Liver (tissue), 9 donors: ENCODE data around the gene C10orf143. TPM values are rescaled to one million over a fixed set of nuclear protein-coding genes. Genes with fewer than 3 reads are reported as not detected.

ENCODE experiments used
- DNase-seq: peaks from one replicate; pipeline ENCODE4 v3.0.0-alpha.2; 2017; ENCODE audit warnings: low spot score
- H3K27ac ChIP-seq, 2 donors: one replicate each; pipeline ENCODE4 v1.7.0; 2013; ENCODE audit warnings: inconsistent platforms in 2 of 2, low read length in 2 of 2, control low read depth in 1 of 2, low read depth in 1 of 2, mild to moderate bottlenecking in 1 of 2
- H3K27me3 ChIP-seq, 4 donors: one replicate each; pipeline versions ENCODE4 v1.6.1 to v1.7.0; 2013; ENCODE audit warnings: low read length in 3 of 4, inconsistent platforms in 1 of 4, mild to moderate bottlenecking in 1 of 4, moderate library complexity in 1 of 4; ENCODE audit not compliant: control insufficient read depth in 4 of 4, insufficient read depth in 4 of 4
- H3K36me3 ChIP-seq, 4 donors: one replicate each; pipeline versions ENCODE4 v1.6.1 to v1.7.0; 2013; ENCODE audit warnings: low read length in 3 of 4, mild to moderate bottlenecking in 3 of 4, low read depth in 1 of 4, moderate library complexity in 1 of 4; ENCODE audit not compliant: control insufficient read depth in 4 of 4, insufficient read depth in 3 of 4
- H3K4me1 ChIP-seq, 4 donors: one replicate each; pipeline versions ENCODE4 v1.6.1 to v1.7.0; 2013; ENCODE audit warnings: low read length in 3 of 4, mild to moderate bottlenecking in 3 of 4, moderate library complexity in 1 of 4; ENCODE audit not compliant: control insufficient read depth in 4 of 4, insufficient read depth in 4 of 4
- H3K4me3 ChIP-seq, 3 donors: one replicate each; pipeline versions ENCODE4 v1.6.1 to v1.7.0; 2013; ENCODE audit warnings: low read length in 3 of 3, control low read depth in 1 of 3, low read depth in 1 of 3, mild to moderate bottlenecking in 1 of 3
- H3K9ac ChIP-seq, 2 donors: one replicate each; pipeline ENCODE4 v1.7.0; 2013; ENCODE audit warnings: low read length in 2 of 2, mild to moderate bottlenecking in 2 of 2, moderate library complexity in 2 of 2, control low read depth in 1 of 2, low read depth in 1 of 2
- H3K9me3 ChIP-seq, 4 donors: one replicate each; pipeline versions ENCODE4 v1.6.1 to v1.7.0; 2013; ENCODE audit warnings: low read length in 3 of 4; ENCODE audit not compliant: control insufficient read depth in 4 of 4
- EGR1 ChIP-seq, 2 donors: IDR thresholded peaks; 2 replicates each; pipeline ENCODE4 v1.6.1; 2016 to 2018; ENCODE audit warnings: antibody characterized with exemption in 2 of 2, low read depth in 2 of 2
- FOXA1 ChIP-seq: IDR thresholded peaks from 2 replicates; pipeline ENCODE4 v1.6.1; 2016; ENCODE audit warnings: antibody characterized with exemption
- FOXA2 ChIP-seq: IDR thresholded peaks from 2 replicates; pipeline ENCODE4 v1.6.1; 2016; ENCODE audit warnings: antibody characterized with exemption
- GABPA ChIP-seq, 2 donors: IDR thresholded peaks in 1 of 2; conservative IDR thresholded peaks in 1 of 2; 2 replicates each; pipeline ENCODE4 v1.6.1; 2016; ENCODE audit warnings: antibody characterized with exemption in 2 of 2, mild to moderate bottlenecking in 1 of 2, moderate library complexity in 1 of 2
- HNF4A ChIP-seq, 2 donors: conservative IDR thresholded peaks; 2 replicates each; pipeline ENCODE4 v1.6.1; 2016; ENCODE audit warnings: antibody characterized with exemption in 2 of 2, mild to moderate bottlenecking in 2 of 2
- HNF4G ChIP-seq: IDR thresholded peaks from 2 replicates; pipeline ENCODE4 v1.6.1; 2016; ENCODE audit warnings: antibody characterized with exemption
- JUND ChIP-seq, 2 donors: IDR thresholded peaks; 2 replicates each; pipeline ENCODE4 v1.6.1; 2016; ENCODE audit warnings: antibody characterized with exemption in 2 of 2
- MAX ChIP-seq: IDR thresholded peaks from 2 replicates; pipeline ENCODE4 v1.6.1; 2016; ENCODE audit warnings: antibody characterized with exemption
- NR2F2 ChIP-seq: IDR thresholded peaks from 2 replicates; pipeline ENCODE4 v1.6.1; 2016; ENCODE audit warnings: antibody characterized with exemption
- RAD21 ChIP-seq, 2 donors: IDR thresholded peaks; 2 replicates each; pipeline ENCODE4 v1.6.1; 2016; ENCODE audit warnings: antibody characterized with exemption in 2 of 2, mild to moderate bottlenecking in 2 of 2
- RXRA ChIP-seq, 2 donors: IDR thresholded peaks; 2 replicates each; pipeline ENCODE4 v1.6.1; 2017 to 2018; ENCODE audit warnings: antibody characterized with exemption in 2 of 2, mild to moderate bottlenecking in 1 of 2
- SP1 ChIP-seq: IDR thresholded peaks from 2 replicates; pipeline ENCODE4 v1.6.1; 2018; ENCODE audit warnings: antibody characterized with exemption, mild to moderate bottlenecking
- TAF1 ChIP-seq: conservative IDR thresholded peaks from 2 replicates; pipeline ENCODE4 v1.6.1; 2016; ENCODE audit warnings: antibody characterized with exemption, mild to moderate bottlenecking
- YY1 ChIP-seq: IDR thresholded peaks from 2 replicates; pipeline ENCODE4 v1.6.1; 2016; ENCODE audit warnings: antibody characterized with exemption, mild to moderate bottlenecking
- WGBS: extraction: QIAGEN DNeasy Blood & Tissue Kit; methylation state at CpG from one replicate; pipeline ENCODE4 v1.1.7; 2013; 5-methylcytosine and 5-hydroxymethylcytosine counted together
- polyA plus RNA-seq, 2 donors: library from polyadenylated mRNA; stranded (reverse) in 1 of 2; unstranded in 1 of 2; fragments of 200-250 nt in 1 of 2; fragments of >200 nt in 1 of 2; fragmentation: Nextera tagmentation in 1 of 2; extraction: Ambion mirVana in 1 of 2; gene quantifications; one replicate each; pipeline versions ENCODE4 v1.2.1 to v1.2.3, GENCODE V29; 2013 to 2015
- total RNA-seq, 2 donors: library from RNA; depleted of rRNA; stranded (reverse); fragments of >200 nt; gene quantifications; one replicate each; pipeline ENCODE4 v1.2.3, GENCODE V29; 2014
- TF ChIP-seq, protein P1 (sequence below): IDR thresholded peaks from 2 replicates; pipeline ENCODE4 v1.6.1; 2016; ENCODE audit warnings: antibody characterized with exemption
- TF ChIP-seq, protein P2 (sequence below): fragments of 150-350 bp; IDR thresholded peaks from 2 replicates; pipeline ENCODE4 v1.5.1; 2017; ENCODE audit warnings: improper control_type of control experiment, low read depth, low read length; ENCODE audit not compliant: missing input control
- TF ChIP-seq, protein P3 (sequence below): IDR thresholded peaks from 2 replicates; pipeline ENCODE4 v1.6.1; 2016; ENCODE audit warnings: antibody characterized with exemption, mild to moderate bottlenecking
- TF ChIP-seq, protein P4 (sequence below): IDR thresholded peaks from 2 replicates; pipeline ENCODE4 v1.6.1; 2016; ENCODE audit warnings: antibody characterized with exemption
- donor health status: healthy.
- donor health status: healthy.
- donor health status: healthy.
- donor health status: healthy.
- donor health status: healthy.

C10orf143 gene
- total and polyA plus RNA-seq, 4 donors, result 0.14 to 2.7 (median 1.2) TPM

DNA sequence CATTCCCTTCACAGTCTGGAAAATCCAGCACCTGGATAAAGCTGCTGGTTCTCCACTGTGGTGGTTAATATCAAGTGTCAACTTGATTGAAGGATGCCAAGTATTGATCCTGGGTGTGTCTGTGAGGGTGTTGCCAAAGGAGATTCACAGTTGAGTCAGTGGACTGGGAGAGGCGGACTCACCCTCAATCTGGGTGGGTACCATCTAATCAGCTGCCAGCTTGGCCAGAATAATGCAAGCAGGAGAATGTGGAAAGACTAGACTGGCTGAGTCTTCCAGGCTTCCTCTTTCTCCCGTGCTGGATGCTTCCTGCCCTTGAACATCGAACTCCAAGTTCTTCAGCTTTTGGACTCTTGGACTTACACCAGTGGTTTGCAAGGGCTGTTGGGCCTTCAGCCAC is 48.4 kb downstream of the C10orf143 start:
- H3K9ac ChIP-seq, result no peak overlapping the region
- no peak for DNase-seq
- WGBS, result 92% methylated on average over 3 of the region's 3 CpGs
- H3K9me3 ChIP-seq, result no peaks in the 10 kb centered on the region
- TF ChIP-seq FOXA2, result no peak
- no peak for TF ChIP-seq NR2F2
- no peak for TF ChIP-seq FOXA1
- no peak for TF ChIP-seq RAD21 (IDR thresholded peaks at IDR 0.05)
- no peak for TF ChIP-seq GABPA (IDR thresholded peaks at IDR 0.05 in 1 of 2, conservative IDR thresholded peaks at IDR 0.05 in 1 of 2)
- TF ChIP-seq, protein P1, sequence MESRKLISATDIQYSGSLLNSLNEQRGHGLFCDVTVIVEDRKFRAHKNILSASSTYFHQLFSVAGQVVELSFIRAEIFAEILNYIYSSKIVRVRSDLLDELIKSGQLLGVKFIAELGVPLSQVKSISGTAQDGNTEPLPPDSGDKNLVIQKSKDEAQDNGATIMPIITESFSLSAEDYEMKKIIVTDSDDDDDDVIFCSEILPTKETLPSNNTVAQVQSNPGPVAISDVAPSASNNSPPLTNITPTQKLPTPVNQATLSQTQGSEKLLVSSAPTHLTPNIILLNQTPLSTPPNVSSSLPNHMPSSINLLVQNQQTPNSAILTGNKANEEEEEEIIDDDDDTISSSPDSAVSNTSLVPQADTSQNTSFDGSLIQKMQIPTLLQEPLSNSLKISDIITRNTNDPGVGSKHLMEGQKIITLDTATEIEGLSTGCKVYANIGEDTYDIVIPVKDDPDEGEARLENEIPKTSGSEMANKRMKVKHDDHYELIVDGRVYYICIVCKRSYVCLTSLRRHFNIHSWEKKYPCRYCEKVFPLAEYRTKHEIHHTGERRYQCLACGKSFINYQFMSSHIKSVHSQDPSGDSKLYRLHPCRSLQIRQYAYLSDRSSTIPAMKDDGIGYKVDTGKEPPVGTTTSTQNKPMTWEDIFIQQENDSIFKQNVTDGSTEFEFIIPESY, result no peak
- no peak for TF ChIP-seq YY1
- no peak for TF ChIP-seq TAF1
- no peak for TF ChIP-seq MAX
- no peak for TF ChIP-seq RXRA (IDR thresholded peaks at IDR 0.05)
- TF ChIP-seq JUND (IDR thresholded peaks at IDR 0.05), result no peak
- TF ChIP-seq EGR1 (IDR thresholded peaks at IDR 0.05; ENCODE audit: low read depth in 2 of 2), result no peak
- TF ChIP-seq HNF4G, result no peak
- TF ChIP-seq, protein P2, sequence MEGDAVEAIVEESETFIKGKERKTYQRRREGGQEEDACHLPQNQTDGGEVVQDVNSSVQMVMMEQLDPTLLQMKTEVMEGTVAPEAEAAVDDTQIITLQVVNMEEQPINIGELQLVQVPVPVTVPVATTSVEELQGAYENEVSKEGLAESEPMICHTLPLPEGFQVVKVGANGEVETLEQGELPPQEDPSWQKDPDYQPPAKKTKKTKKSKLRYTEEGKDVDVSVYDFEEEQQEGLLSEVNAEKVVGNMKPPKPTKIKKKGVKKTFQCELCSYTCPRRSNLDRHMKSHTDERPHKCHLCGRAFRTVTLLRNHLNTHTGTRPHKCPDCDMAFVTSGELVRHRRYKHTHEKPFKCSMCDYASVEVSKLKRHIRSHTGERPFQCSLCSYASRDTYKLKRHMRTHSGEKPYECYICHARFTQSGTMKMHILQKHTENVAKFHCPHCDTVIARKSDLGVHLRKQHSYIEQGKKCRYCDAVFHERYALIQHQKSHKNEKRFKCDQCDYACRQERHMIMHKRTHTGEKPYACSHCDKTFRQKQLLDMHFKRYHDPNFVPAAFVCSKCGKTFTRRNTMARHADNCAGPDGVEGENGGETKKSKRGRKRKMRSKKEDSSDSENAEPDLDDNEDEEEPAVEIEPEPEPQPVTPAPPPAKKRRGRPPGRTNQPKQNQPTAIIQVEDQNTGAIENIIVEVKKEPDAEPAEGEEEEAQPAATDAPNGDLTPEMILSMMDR, result no peak
- TF ChIP-seq HNF4A (conservative IDR thresholded peaks at IDR 0.05), result no peak
- no peak for TF ChIP-seq SP1
- H3K36me3 ChIP-seq, result no peaks in the 10 kb centered on the region
- H3K4me3 ChIP-seq, result no peak overlapping the region
- H3K27me3 ChIP-seq, result no peaks in the 10 kb centered on the region
- H3K27ac ChIP-seq, result no peak overlapping the region
- H3K4me1 ChIP-seq, result no peaks in the 10 kb centered on the region

- H3K4me1 ChIP-seq, result no peaks in the 10 kb centered on the region
- whole genome bisulfite sequencing, result 89% methylated on average over 6 of the region's 6 CpGs
- H3K4me3 ChIP-seq, result no peak overlapping the region
- TF ChIP-seq FOXA1 (no peak), GABPA (IDR thresholded peaks at IDR 0.05 in 1 of 2, conservative IDR thresholded peaks at IDR 0.05 in 1 of 2) (no peak), TAF1 (no peak), HNF4A (conservative IDR thresholded peaks at IDR 0.05) (no peak), EGR1 (IDR thresholded peaks at IDR 0.05; ENCODE audit: low read depth in 2 of 2) (no peak), MAX (no peak), YY1 (no peak), RAD21 (IDR thresholded peaks at IDR 0.05) (no peak), SP1 (no peak), JUND (IDR thresholded peaks at IDR 0.05) (no peak), HNF4G (no peak), NR2F2 (no peak), FOXA2 (no peak), RXRA (IDR thresholded peaks at IDR 0.05) (no peak)
- TF ChIP-seq, protein P3, sequence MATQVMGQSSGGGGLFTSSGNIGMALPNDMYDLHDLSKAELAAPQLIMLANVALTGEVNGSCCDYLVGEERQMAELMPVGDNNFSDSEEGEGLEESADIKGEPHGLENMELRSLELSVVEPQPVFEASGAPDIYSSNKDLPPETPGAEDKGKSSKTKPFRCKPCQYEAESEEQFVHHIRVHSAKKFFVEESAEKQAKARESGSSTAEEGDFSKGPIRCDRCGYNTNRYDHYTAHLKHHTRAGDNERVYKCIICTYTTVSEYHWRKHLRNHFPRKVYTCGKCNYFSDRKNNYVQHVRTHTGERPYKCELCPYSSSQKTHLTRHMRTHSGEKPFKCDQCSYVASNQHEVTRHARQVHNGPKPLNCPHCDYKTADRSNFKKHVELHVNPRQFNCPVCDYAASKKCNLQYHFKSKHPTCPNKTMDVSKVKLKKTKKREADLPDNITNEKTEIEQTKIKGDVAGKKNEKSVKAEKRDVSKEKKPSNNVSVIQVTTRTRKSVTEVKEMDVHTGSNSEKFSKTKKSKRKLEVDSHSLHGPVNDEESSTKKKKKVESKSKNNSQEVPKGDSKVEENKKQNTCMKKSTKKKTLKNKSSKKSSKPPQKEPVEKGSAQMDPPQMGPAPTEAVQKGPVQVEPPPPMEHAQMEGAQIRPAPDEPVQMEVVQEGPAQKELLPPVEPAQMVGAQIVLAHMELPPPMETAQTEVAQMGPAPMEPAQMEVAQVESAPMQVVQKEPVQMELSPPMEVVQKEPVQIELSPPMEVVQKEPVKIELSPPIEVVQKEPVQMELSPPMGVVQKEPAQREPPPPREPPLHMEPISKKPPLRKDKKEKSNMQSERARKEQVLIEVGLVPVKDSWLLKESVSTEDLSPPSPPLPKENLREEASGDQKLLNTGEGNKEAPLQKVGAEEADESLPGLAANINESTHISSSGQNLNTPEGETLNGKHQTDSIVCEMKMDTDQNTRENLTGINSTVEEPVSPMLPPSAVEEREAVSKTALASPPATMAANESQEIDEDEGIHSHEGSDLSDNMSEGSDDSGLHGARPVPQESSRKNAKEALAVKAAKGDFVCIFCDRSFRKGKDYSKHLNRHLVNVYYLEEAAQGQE, result no peak
- TF ChIP-seq, protein P1, result no peak
- TF ChIP-seq, protein P4, sequence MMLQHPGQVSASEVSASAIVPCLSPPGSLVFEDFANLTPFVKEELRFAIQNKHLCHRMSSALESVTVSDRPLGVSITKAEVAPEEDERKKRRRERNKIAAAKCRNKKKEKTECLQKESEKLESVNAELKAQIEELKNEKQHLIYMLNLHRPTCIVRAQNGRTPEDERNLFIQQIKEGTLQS, result no peak
- TF ChIP-seq, protein P2, result no peak
- no peak for DNase-seq
- H3K9ac ChIP-seq, result no peak overlapping the region
- no peaks in the 10 kb centered on the region for H3K9me3 ChIP-seq
- H3K27me3 ChIP-seq, result no peaks in the 10 kb centered on the region
- H3K36me3 ChIP-seq, result no peaks in the 10 kb centered on the region
- H3K27ac ChIP-seq, result no peak overlapping the region
These were observed 48.9 kb downstream of the C10orf143 start for GRCh38 chr10:130061760-130062159.
